GM19025 (cell line): ENCODE results near the gene SLC6A8.

Experiments used
- ATAC-seq: cut with Tn5 transposase; IDR thresholded peaks from one replicate; pipeline ENCODE4 v1.9.1; 2021; ENCODE audit warnings: mild to moderate bottlenecking, low read depth, moderate library complexity; ENCODE audit not compliant: unreplicated experiment

SLC6A8 gene

GRCh38 chrX:153647461-153648357 lies 40.0 kb upstream of the SLC6A8 start:
- ATAC-seq, result no peak

GRCh38 chrX:153648358-153649177 lies 39.2 kb upstream of the SLC6A8 start:
- no peak for ATAC-seq

GRCh38 chrX:153649178-153649914 lies 38.4 kb upstream of the SLC6A8 start:
- no peak for ATAC-seq

DNA sequence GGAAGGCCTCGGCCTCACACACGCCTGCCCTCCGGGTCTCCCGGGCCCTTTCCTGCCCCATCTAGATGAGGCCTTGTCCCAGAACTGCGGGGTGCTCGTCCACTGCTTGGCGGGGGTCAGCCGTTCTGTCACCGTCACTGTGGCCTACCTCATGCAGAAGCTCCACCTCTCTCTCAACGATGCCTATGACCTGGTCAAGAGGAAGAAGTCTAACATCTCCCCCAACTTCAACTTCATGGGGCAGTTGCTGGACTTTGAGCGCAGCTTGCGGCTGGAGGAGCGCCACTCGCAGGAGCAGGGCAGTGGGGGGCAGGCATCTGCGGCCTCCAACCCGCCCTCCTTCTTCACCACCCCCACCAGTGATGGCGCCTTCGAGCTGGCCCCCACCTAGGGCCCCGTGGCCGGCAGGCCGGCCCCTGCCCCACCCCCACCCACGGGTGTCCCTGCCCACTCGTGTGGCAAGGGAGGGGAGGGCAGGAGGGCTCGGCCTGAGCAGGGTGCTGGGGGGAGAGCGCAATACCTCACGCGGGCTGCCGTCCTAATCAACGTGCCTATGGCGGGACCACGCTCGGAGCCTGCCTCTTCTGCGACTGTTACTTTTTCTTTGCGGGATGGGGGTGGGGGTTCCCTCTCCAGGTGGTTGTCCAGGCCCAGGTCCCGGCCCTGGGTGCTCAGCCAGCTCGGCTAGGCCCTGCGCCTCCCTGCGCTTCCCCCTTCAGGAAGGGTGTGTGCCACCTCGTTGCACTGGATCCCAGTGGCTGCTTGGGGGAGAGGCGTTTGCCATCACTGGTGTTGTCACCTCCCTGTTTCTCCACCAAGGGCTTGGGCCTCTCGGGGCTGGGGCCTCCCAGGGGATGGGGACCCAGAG lies 37.6 kb upstream of the SLC6A8 start:
- ATAC-seq, result no peak

GRCh38 chrX:153650959-153651358 lies 36.8 kb upstream of the SLC6A8 start:
- ATAC-seq, result no peak

- ATAC-seq, result no peak
Measured at GRCh38 chrX:153651540-153652079, 36.1 kb upstream of the SLC6A8 start.

DNA sequence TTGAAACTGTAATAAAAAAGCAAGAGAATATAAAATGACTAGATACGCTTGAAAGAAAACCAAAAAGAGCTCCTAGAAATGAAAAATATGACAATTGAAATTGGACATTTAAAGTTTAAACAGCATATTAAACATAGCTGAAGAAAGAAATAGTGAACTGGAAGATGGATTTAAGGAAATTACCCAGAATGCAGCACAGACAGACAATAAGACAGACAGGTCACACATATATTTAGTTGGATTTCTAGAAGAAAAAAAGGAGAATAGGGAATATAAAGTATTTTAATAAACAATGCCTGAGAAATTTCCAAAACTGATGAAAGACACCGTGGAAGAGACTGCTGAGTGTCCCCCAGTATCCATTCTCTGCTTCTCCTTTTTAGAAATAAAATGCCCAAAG lies 34.2 kb upstream of the SLC6A8 start:
- no peak for ATAC-seq

- no peak for ATAC-seq
Measured at GRCh38 chrX:153657161-153657560, 30.6 kb upstream of the SLC6A8 start.

- ATAC-seq, result no peak
Measured at GRCh38 chrX:153659268-153659667, 28.5 kb upstream of the SLC6A8 start.

GRCh38 chrX:153662266-153662665 lies 25.5 kb upstream of the SLC6A8 start:
- ATAC-seq, result no peak

DNA sequence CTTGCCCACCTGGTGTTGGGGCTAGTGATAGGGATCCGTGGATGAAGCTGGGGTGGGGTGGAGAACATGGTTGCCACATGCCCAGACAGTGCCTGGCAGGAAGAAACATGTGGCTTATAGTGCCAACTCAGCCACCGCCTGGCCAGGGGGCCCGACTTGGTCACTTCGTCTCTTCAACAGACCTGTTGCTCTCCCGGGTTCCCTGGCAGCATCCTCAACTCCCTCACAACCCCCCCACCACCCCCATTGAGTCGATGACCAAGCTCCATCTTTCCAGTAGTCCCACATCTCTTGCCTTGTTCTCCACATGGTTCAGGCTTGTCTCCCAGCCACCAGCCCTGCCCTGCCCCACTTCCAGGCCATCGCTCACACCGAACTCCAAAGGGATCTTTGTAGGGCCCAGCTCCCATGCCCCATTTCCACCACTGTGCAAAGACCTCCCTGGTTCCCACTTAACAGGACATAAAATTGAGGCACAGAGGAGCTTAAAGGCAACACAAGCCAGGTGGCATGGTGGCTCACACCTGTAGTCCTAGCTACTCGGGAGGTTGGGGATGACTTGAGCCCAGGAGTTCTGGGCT lies 21.9 kb upstream of the SLC6A8 start:
- ATAC-seq, result no peak

GRCh38 chrX:153667281-153667955 lies 20.3 kb upstream of the SLC6A8 start:
- ATAC-seq, result no peak

DNA sequence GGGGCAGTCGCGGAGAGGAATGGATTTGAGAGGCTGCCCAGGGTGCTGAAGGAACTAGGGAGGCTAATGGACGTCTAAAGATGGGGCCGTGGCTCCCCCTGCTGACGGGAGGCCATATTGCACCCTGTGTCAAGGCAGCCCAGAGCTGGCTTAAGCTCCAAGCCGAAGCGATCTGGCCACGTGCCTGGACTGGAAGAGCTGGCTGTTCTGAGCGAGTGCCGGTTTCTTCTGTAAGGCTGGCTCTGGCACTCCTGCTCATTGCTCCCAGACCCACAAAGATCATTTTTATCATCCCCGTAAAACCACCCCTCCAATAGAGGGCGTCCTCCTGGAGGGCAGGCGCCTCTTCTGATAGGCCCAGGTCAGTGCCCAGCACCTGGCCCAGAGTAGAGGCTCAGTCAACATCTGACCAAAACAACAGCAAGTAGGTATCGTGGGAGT lies 19.8 kb upstream of the SLC6A8 start:
- peak; percentile 55 for ATAC-seq

DNA sequence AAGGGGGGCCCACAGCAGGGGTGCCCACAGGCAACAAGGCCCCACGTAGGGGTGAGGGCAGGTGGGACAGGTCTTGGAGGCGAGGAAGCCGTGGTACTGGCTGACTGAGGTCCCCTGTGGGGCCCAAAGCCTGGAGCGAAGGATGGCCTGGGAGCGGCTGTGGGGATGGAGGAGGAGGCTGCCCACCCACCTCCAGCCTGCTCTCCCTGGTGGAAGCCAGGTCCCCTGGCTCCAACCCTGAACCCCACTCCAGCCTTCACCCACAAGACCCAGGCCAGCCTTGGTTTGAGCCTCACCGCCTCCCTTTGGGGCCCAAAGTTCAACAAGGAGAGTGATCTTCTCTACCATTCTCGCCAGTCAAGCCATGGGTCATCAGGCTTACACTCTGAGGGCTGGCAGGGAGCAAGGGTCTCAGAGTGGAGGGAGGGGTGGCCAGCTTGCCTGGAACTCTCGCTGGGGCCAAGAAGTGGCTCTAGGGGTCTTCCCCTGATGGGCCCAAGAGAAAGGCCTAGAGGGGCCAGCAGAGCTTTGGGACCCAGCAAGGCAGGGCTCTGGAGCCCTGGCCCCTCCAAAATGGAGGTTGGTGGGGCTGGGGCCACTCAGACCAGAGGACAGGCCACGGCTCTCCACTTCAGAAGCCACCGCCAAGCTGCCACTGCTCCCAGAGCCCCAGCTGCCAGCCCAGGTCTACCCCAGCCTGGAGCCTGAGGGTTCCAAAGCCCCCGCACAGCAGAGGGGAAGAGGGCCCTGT lies 19.1 kb upstream of the SLC6A8 start:
- no peak for ATAC-seq

GRCh38 chrX:153669174-153669890 lies 18.4 kb upstream of the SLC6A8 start:
- no peak for ATAC-seq

GRCh38 chrX:153669901-153670731 lies 17.6 kb upstream of the SLC6A8 start:
- no peak for ATAC-seq
